GM12872 (cell line): Measurements from ENCODE around the gene TRMO.

Experiments used
- TF ChIP-seq, protein P1 (sequence below): IDR thresholded peaks from 3 replicates; pipeline ENCODE4 v1.5.1; 2011; ENCODE audit warnings: low read depth, mild to moderate bottlenecking, low read length, moderate library complexity; ENCODE audit not compliant: insufficient read depth

TRMO gene

DNA sequence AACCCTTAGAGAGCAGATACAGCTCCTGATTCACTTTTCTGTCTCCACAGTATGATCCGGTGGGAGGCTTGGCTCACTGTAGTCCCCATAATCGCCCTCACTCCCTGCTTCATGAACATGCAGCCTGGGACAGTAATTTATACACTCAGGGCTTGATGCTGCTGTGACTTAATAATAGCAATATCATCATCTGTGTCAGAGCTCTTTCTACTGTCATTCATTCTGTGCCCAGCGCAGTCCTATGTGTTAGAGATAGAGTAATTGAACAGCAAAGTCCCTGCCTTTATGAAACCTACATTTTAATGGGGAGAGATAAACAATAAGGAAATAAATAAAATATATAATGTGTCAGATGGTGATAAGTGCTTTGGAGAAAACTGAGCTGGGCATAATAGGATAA, 18.4 kb upstream of the TRMO start:
- TF ChIP-seq, protein P1, sequence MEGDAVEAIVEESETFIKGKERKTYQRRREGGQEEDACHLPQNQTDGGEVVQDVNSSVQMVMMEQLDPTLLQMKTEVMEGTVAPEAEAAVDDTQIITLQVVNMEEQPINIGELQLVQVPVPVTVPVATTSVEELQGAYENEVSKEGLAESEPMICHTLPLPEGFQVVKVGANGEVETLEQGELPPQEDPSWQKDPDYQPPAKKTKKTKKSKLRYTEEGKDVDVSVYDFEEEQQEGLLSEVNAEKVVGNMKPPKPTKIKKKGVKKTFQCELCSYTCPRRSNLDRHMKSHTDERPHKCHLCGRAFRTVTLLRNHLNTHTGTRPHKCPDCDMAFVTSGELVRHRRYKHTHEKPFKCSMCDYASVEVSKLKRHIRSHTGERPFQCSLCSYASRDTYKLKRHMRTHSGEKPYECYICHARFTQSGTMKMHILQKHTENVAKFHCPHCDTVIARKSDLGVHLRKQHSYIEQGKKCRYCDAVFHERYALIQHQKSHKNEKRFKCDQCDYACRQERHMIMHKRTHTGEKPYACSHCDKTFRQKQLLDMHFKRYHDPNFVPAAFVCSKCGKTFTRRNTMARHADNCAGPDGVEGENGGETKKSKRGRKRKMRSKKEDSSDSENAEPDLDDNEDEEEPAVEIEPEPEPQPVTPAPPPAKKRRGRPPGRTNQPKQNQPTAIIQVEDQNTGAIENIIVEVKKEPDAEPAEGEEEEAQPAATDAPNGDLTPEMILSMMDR, result no peak

DNA sequence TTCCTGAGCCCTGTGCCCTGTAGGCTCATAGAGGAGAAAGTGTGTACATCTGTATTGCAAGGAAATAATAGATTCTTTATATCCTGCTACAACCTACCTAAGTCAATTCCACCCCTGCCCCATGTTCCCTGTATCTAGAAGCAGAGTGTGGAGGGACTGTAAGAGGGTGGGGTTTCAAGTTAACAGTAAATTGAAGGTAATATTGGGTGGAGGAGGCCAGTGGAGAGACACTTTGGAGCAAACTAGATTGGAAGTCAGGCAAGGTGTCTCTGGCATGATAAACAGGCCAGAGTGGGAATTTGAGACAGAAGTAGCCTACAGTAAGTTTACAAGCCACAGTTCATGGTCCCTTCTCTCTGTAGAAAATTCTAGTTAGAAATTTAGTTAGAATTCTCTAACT, 17.9 kb upstream of the TRMO start:
- TF ChIP-seq, protein P1, result no peak

DNA sequence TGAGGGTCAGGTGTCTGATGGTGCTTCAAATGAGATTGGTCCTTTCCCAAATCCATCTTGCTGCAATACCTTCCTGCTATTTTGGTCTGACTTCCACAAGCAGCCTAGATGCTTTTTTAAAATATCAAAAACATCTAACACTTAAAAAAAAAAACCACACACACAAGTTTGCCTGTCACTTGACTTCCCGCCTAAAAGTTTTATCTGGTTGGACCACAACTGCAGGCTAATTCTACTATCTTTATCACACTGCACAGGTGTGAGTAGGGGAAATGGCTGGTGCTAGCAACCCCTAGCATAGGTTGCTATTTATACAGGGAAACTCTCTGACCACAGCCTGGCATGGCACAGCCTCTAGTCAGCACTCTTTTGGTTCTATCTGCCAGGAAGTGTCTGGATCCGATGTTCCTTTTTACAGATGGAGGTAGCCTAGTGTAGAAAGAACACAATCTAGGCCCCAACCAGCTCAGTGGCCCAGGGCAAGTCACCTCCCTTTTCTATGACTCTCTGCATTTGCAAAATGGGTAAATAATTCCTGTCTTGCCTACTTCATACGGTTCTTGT, 15.9 kb upstream of the TRMO start, which contains the start of gene HEMGN:
Gene HEMGN, minus strand, starts transcription at position 92 of the 564 bp plus-strand sequence. Its CDS starts 36 bp downstream, at position 56.
- TF ChIP-seq, protein P1, result no peak

DNA sequence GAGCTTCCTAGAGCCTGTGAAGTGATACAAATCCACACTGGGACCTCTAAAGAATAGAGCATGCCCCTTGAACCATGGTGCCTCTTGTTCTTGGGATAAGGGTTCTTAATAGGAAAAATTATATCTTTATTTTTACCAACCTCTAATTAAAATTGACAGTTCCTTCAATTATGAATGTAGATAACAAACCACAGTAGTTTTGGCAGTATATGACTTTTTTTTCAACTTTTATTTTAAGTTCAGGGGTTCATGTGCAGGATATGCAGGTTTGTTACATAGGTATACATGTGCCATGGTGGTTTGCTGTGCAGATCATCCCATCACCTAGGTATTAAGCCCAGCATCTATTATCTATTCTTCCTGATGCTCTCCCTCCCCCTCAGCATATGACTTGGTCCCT, 14.7 kb upstream of the TRMO start:
- TF ChIP-seq, protein P1, result no peak

DNA sequence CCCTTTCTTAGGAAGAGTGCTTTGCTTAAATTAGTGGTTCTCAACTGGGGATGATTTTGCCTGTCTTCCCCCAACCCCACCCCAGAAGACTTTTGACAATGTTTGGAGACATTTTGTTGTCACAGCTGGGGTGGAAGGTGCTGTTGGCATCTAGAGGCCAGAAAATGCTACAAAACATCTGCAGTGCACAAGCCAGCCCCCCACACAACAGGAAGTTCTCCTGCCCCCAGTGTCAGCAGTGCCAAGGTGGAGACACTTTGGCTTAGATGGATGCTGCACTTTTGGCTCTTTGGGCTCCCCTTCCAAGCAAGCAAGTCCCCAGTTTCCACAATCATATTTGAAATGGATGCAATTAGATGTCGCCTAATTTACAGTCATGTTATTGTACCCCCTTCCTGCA, 13.0 kb upstream of the TRMO start:
- TF ChIP-seq, protein P1, result no peak

DNA sequence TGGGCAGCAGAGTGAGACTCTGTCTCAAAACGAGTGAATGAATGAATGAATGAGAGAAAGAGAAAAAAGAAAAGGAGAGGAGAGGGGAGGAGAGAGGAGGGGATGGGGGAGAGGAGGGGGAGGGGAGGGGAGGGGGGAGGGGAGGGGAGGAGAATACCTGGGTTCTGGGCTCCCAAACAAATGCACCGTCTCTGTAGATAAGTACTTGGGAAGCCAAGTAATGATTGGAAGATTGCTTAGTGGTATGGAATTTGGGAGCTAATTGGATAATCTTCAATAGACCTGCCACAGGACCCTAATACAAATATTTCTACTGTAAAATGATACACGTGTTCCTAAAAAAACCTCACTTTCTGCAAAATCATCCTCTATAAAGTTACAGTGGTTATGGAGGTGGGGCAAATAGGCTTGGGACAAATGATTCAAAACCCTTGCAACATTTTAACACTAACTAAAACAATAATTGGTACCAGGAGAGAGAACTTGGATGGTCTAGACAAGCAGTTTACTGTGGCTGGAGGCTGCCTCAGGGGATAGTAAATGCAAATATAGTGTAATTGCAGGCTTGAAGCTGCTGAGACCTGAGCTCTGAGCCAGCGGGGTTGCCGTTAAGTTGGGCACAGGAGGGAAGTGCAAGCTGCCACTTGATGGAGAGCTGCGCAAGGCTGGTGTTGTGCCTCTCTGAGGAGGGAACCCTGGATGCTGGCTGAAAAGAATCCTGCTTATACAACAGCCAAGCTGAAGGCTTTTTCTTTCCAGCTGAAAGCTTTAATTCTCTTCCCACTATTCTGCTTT, 12.2 kb upstream of the TRMO start:
- TF ChIP-seq, protein P1, result no peak

DNA sequence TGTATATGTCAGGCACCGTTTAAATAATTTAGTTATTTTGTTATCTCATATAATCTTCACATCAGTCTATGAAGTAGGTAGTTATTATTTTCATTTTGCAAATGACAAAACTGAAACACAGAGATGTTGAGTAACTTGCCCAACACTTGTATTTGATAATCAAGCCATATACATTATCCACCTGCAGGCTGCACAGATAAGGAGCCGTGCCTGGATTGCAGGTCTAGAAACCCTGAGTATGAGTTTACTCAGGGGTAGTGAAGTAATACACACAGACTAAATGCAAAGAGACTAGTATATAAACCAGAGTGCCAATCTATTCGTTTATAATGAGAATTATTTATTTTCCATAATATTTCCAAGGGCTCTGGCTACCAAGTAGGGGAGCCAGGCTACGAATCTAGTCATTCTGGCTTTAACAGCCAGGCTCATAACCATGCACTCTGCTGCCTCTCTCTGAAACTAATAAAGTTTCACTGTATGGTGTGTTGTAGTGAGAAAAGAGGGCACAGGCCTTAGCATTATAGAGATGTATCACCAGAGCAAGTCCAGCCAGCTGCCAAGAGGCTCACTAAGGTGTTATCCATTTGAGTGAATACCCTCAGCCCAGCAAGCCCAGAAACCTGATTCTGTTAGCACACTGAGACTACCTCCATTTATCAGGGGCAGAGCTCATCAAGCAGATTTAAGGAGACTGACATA, 11.1 kb upstream of the TRMO start:
- TF ChIP-seq, protein P1, result no peak
